ENCODE data around the gene LYPD6B. TPM values are rescaled to one million over a fixed set of nuclear protein-coding genes. Genes with fewer than 3 reads are reported as not detected.

Gene LYPD6B
- total and polyA plus RNA-seq, 7 donors = not detected

DNA sequence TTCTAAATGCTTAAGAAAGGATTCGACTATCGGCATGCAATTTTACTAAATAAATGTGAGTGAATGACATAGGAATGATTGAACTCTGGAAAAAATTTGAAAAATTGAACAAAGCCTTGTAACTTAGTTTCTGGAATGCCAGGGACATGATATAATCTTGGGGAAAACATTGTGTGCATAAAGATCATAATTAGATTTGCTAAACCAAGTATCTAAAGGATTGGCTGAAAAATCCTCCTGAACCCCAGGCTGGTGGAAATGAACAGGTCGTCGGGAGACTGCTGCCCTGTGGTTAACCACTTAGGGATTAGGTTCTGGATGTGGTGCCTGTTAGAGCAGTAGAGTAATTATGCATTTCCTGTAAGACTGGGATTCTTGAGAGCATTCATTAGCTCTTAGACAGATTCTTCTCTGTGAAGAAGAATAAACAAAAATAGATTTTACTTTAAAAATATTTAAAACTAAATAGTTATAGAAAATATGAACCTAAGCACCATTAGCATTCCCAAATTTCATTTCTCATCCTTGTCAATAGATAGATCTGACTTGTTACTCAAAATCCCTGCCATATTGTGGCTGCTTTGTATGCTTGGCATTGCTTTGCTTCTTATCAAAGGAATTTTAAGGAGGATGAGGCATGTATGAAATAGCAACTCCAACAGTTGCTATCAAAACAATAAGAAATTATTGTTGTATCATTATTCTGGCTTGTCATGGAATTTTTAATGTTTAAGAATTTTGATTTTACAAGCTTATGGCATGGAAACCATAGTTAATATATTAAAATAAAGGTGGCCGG, 55.9 kb downstream of the LYPD6B start:
- Histone ChIP-seq H3K27ac (no peak overlapping the region), H3K9me3 (no peaks in the 10 kb centered on the region), H3K36me3 (ENCODE audit: insufficient read depth in 1 of 2, low read depth in 1 of 2) (no peaks in the 10 kb centered on the region), H3K27me3 (ENCODE audit: insufficient read depth in 3 of 3, low read length in 2 of 3) (peaks cover 0 to 5% (median 0%) of the 10 kb centered on the region in 3 donors), H3K4me3 (no peak overlapping the region), H3K4me1 (no peaks in the 10 kb centered on the region)
- no peak for TF ChIP-seq CTCF (IDR thresholded peaks at IDR 0.05)
- intact Hi-C loops (cut with DNase I) = no loop called here
- 51 to 54% (median 52%) methylated on average over 5 of the region's 5 CpGs for WGBS, 3 donors
- ATAC-seq (no peak), DNase-seq (no peak)

GRCh38 chr2:149098701-149099100, 60.2 kb downstream of the LYPD6B start:
- no peak for TF ChIP-seq CTCF (IDR thresholded peaks at IDR 0.05)
- Histone ChIP-seq H3K9me3 (no peaks in the 10 kb centered on the region), H3K4me1 (no peaks in the 10 kb centered on the region), H3K27me3 (ENCODE audit: insufficient read depth in 3 of 3, low read length in 2 of 3) (peaks cover 0 to 5% (median 0%) of the 10 kb centered on the region in 3 donors), H3K4me3 (no peak overlapping the region), H3K36me3 (ENCODE audit: insufficient read depth in 1 of 2, low read depth in 1 of 2) (no peaks in the 10 kb centered on the region), H3K27ac (no peak overlapping the region)
- DNase-seq (no peak), ATAC-seq (no peak)
- intact Hi-C loops (cut with DNase I) = no loop called here
- 71 to 81% (median 78%) methylated on average over 2 of the region's 2 CpGs for WGBS, 3 donors

DNA sequence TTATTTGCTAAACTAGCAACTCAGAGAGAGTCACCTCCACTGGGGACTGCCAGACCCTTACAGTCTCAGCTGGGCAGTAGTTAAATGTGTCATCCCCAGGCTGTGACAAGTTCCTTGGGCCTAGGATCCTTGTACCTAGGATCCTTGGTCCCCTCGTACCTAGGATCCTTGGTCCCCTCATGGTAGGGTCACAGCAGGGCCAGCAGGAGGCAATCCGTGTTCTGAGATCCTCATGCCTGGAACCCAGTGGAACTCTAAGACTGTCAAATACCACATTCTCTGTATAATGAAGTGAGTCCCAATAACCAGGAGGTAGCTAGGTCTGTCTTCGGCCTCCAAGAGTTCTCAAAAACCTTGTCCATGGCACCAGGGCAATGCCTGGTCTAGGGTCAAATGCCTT, 60.8 kb downstream of the LYPD6B start:
- no peak for ATAC-seq
- 83 to 85% (median 83%) methylated on average over 3 of the region's 3 CpGs for WGBS, 3 donors
- H3K27ac ChIP-seq = no peak overlapping the region
- no peaks in the 10 kb centered on the region for H3K4me1 ChIP-seq
- TF ChIP-seq CTCF (IDR thresholded peaks at IDR 0.05) = no peak
- no peak overlapping the region for H3K4me3 ChIP-seq
- peaks cover 0 to 5% (median 0%) of the 10 kb centered on the region in 3 donors for H3K27me3 ChIP-seq (ENCODE audit: insufficient read depth in 3 of 3, low read length in 2 of 3)
- H3K36me3 ChIP-seq (ENCODE audit: insufficient read depth in 1 of 2, low read depth in 1 of 2) = no peaks in the 10 kb centered on the region
- H3K9me3 ChIP-seq = no peaks in the 10 kb centered on the region
- intact Hi-C loops (cut with DNase I) = no loop called here
- DNase-seq = no peak

GRCh38 chr2:149100739-149101699, 62.5 kb downstream of the LYPD6B start:
- no peak for ATAC-seq
- no peak for DNase-seq
- Histone ChIP-seq H3K36me3 (ENCODE audit: insufficient read depth in 1 of 2, low read depth in 1 of 2) (no peaks in the 10 kb centered on the region), H3K4me1 (no peaks in the 10 kb centered on the region), H3K9me3 (no peaks in the 10 kb centered on the region), H3K27ac (no peak overlapping the region), H3K4me3 (no peak overlapping the region), H3K27me3 (ENCODE audit: insufficient read depth in 3 of 3, low read length in 2 of 3) (peaks cover 0 to 2% (median 0%) of the 10 kb centered on the region in 3 donors)
- TF ChIP-seq CTCF (IDR thresholded peaks at IDR 0.05) = no peak
- 27 to 40% (median 33%) methylated on average over 12 of the region's 12 CpGs for WGBS, 3 donors
- intact Hi-C loops (cut with DNase I) = no loop called here
